Measurements from ENCODE around the gene SPATA7. TPM values are rescaled to one million over a fixed set of nuclear protein-coding genes. Genes with fewer than 3 reads are reported as not detected.

SPATA7 gene
- total RNA-seq, 1 donor from 2014 or later, result 17.6 TPM

- Mint-ChIP-seq H3K9me3 (ENCODE audit: unreplicated experiment) (no peaks in the 10 kb centered on the region), H3K4me1 (ENCODE audit: low read depth, unreplicated experiment) (peaks cover 3% of the 10 kb centered on the region), H3K4me3 (ENCODE audit: unreplicated experiment) (no peak overlapping the region), H3K36me3 (ENCODE audit: unreplicated experiment) (no peaks in the 10 kb centered on the region), H3K27me3 (ENCODE audit: unreplicated experiment) (no peaks in the 10 kb centered on the region), H3K27ac (ENCODE audit: unreplicated experiment) (no peak overlapping the region)
- TF ChIP-seq CTCF (IDR thresholded peaks at IDR 0.05; ENCODE audit: partially characterized antibody, unreplicated experiment), result no peak
- DNase-seq, result no peak
Measured at GRCh38 chr14:88348546-88348945, 36.9 kb upstream of the SPATA7 start.

DNA sequence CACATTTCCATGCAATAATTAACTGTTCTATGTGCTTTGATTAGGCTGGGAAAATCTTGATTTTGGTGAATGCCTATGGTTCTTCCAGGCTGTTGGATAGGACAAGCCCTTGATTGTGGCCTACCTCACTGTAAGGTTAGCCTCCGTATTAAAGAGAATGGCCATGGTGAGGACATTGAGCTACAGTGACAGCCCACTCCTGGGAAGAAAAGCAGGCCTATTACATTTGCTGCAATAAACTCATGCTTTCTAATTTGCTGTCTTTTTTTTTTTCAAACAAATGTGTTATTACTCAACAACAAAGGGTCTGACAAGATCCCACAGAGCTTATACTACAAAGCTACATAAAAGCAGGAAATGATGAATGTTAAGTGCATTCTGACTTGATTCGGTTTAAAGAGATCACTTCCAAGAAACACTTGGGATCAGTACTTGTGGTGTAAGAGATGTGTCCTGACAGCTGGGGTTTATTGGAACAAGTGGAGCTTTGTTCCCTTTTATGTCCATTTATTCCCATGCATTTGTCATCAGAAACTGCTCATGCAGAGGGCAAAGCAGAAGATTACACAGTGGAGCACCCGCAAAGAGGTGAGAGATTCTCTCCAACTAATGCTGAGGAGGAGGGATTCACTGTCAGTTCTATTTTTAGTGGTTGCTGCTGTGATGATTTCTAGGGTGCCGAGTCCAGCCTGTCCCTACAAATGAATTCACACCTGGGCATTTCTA lies 33.3 kb upstream of the SPATA7 start:
- TF ChIP-seq CTCF (IDR thresholded peaks at IDR 0.05; ENCODE audit: partially characterized antibody, unreplicated experiment), result no peak
- Mint-ChIP-seq H3K4me3 (ENCODE audit: unreplicated experiment) (no peak overlapping the region), H3K9me3 (ENCODE audit: unreplicated experiment) (no peaks in the 10 kb centered on the region), H3K27me3 (ENCODE audit: unreplicated experiment) (no peaks in the 10 kb centered on the region), H3K36me3 (ENCODE audit: unreplicated experiment) (no peaks in the 10 kb centered on the region), H3K27ac (ENCODE audit: unreplicated experiment) (no peak overlapping the region), H3K4me1 (ENCODE audit: low read depth, unreplicated experiment) (peaks cover 3% of the 10 kb centered on the region)
- DNase-seq, result no peak

DNA sequence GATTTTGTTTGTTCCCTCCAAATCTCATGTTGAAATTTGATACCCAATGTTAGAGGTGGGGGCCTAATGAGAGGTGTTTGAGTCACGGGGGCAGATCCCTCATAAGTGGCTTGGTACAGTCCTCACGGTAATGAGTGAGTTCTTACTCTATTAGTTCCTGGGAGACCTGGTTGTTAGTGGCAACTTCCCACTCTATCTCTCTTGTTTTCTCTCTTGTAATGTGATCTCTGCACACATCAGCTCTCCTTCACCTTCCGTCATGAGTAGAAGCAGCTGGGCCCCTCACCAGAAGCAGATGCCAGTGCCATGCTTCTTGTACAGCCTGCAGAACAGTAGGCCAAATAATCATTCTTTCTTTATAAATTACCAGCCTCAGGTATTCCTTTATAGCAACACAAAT lies 32.8 kb upstream of the SPATA7 start:
- Mint-ChIP-seq H3K27ac (ENCODE audit: unreplicated experiment) (no peak overlapping the region), H3K4me1 (ENCODE audit: low read depth, unreplicated experiment) (peaks cover 3% of the 10 kb centered on the region)
- no peak for TF ChIP-seq CTCF (IDR thresholded peaks at IDR 0.05; ENCODE audit: partially characterized antibody, unreplicated experiment)

DNA sequence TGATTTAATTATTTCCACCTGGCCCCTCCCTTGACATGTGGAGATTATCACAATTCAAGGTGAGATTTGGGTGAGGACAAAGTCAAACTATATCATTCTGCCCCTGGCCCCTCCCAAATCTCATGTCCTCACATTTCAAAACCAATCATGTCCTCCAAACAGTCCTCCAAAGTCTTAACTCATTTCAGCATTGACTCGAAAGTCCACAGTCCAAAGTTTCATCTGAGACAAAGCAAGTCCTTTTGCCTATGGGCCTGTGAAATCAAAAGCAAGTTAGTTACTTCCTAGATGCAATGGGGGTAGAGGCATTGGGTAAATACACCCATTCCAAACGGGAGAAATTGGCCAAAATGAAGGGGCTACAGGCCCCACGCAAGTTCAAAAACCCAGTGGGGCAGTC lies 31.1 kb upstream of the SPATA7 start:
- Mint-ChIP-seq H3K36me3 (ENCODE audit: unreplicated experiment) (no peaks in the 10 kb centered on the region), H3K4me1 (ENCODE audit: low read depth, unreplicated experiment) (peaks cover 3% of the 10 kb centered on the region), H3K27ac (ENCODE audit: unreplicated experiment) (no peak overlapping the region), H3K9me3 (ENCODE audit: unreplicated experiment) (no peaks in the 10 kb centered on the region), H3K4me3 (ENCODE audit: unreplicated experiment) (no peak overlapping the region), H3K27me3 (ENCODE audit: unreplicated experiment) (no peaks in the 10 kb centered on the region)
- TF ChIP-seq CTCF (IDR thresholded peaks at IDR 0.05; ENCODE audit: partially characterized antibody, unreplicated experiment), result no peak
- no peak for DNase-seq

More for the DNA sequence above, 32.8 kb upstream of the SPATA7 start:
- Mint-ChIP-seq H3K9me3 (ENCODE audit: unreplicated experiment) (no peaks in the 10 kb centered on the region), H3K27me3 (ENCODE audit: unreplicated experiment) (no peaks in the 10 kb centered on the region), H3K4me3 (ENCODE audit: unreplicated experiment) (no peak overlapping the region), H3K36me3 (ENCODE audit: unreplicated experiment) (no peaks in the 10 kb centered on the region)
- no peak for DNase-seq

GRCh38 chr14:88359500-88359899 lies 26.0 kb upstream of the SPATA7 start:
- no peaks in the 10 kb centered on the region for H3K27me3 Mint-ChIP-seq (ENCODE audit: unreplicated experiment)

More at GRCh38 chr14:88359500-88359899, 26.0 kb upstream of the SPATA7 start:
- no peak overlapping the region for H3K4me3 Mint-ChIP-seq (ENCODE audit: unreplicated experiment)
- no peak overlapping the region for H3K27ac Mint-ChIP-seq (ENCODE audit: unreplicated experiment)
- no peaks in the 10 kb centered on the region for H3K36me3 Mint-ChIP-seq (ENCODE audit: unreplicated experiment)
- H3K9me3 Mint-ChIP-seq (ENCODE audit: unreplicated experiment), result no peaks in the 10 kb centered on the region
- H3K4me1 Mint-ChIP-seq (ENCODE audit: low read depth, unreplicated experiment), result peaks cover 2% of the 10 kb centered on the region
- no peak for DNase-seq
- TF ChIP-seq CTCF (IDR thresholded peaks at IDR 0.05; ENCODE audit: partially characterized antibody, unreplicated experiment), result no peak

Data from glutamatergic neuron (in vitro differentiated cells).